ENCODE measurements around the gene P2RY12. TPM values are rescaled to one million over a fixed set of nuclear protein-coding genes. Genes with fewer than 3 reads are reported as not detected.

Gene P2RY12
- total RNA-seq, 2 experiments from 2014 or later: not detected

DNA sequence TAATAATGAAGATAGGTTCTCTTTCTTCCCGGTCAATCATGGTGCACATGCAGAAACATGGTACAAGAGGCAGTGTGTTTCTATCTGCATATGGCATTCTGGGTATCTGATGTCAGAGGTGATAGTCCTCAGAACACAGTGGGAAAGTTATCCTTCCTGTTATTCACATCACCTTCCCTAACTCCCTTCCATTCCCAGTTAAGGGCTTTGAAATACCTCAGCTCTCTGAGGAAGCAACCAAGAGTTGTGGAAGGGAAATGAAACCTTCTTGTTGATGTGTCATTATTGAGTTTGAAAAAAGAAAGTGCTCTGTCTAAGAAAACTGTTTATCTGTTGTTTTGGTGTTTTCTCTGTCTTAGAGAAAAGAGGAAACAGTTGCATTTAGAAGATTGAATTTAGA is 33.3 kb downstream of the P2RY12 start:
- Mint-ChIP-seq H3K27ac (peak overlapping the region; percentile 35), H3K4me1 (peaks cover 27% of the 10 kb centered on the region), H3K9me3 (ENCODE audit: low read depth) (no peaks in the 10 kb centered on the region), H3K27me3 (peaks cover 7% of the 10 kb centered on the region), H3K4me3 (no peak overlapping the region), H3K36me3 (no peaks in the 10 kb centered on the region)
- CTCF ChIA-PET: no interaction called here
- ATAC-seq (no peak), DNase-seq (no peak)

DNA sequence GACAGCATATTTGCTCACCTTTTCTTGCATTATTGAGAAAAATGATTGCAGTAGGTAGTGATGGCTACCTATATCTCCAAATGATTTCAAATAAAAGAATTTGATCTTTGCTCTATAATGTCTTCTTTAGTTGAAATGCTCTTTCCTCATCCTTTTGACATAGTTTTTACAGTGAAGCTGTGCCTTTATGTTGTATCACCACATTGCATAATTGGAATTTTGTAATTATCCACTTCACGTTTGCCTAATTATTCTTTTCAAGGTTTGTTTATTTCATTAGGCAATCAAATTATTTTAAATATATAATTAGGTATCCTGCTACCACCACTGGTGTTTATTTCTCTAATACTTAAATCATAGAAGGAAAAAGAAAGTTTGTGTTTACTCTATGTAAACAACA is 33.9 kb downstream of the P2RY12 start:
- Mint-ChIP-seq H3K36me3 (no peaks in the 10 kb centered on the region), H3K4me3 (no peak overlapping the region), H3K27me3 (peaks cover 7% of the 10 kb centered on the region), H3K4me1 (peaks cover 33% of the 10 kb centered on the region), H3K27ac (no peak overlapping the region), H3K9me3 (ENCODE audit: low read depth) (no peaks in the 10 kb centered on the region)
- CTCF ChIA-PET: no interaction called here
- ATAC-seq: no peak
- no peak for DNase-seq

DNA sequence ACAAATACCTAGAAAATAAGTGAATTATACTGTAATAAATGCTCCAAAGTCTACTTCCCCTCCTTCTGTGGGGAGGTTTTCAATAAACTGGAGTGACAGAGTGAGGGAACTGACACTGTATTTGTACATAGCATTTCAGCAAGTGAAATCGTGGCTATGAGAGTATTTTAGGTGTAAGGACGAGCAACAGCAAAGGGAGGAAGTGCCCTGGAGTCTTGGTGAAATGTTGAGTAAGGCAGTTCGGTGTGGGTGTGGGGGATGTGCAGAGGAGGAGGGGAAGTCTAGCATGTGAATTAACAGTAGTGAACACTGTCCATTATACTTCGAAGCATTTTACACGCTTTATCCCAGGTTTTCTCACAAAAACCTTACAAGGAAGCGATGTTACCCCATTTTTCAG is 37.1 kb downstream of the P2RY12 start:
- Mint-ChIP-seq H3K4me1 (peaks cover 32% of the 10 kb centered on the region), H3K9me3 (ENCODE audit: low read depth) (no peaks in the 10 kb centered on the region), H3K27ac (no peak overlapping the region), H3K4me3 (no peak overlapping the region), H3K27me3 (peaks cover 27% of the 10 kb centered on the region), H3K36me3 (no peaks in the 10 kb centered on the region)
- DNase-seq: no peak
- no peak for ATAC-seq
- CTCF ChIA-PET: interaction anchor here (1.2 kb wide), 1 partner anchor 489 kb away, joined by 3 read pairs; no protein-coding TSS in a partner anchor

DNA sequence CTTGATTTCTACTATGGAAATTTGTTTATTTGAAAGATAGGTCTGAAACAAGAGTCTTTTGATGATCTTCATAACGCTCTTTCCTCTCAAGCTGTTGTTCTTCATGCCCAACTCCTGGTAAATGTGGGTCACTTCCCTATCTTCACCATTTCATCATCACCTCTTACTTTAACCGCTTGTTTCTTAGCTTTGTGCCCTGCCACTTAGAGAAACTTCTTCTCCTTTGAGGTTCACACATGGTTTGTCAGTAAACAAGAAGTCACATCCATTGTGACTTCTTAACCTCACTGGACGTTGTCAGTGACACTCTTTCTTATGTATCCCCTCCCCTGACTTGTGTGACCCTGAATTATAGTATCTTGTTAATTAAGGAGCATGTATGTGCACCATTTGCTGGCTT is 38.3 kb downstream of the P2RY12 start:
- Mint-ChIP-seq H3K4me3 (no peak overlapping the region), H3K27me3 (peaks cover 27% of the 10 kb centered on the region), H3K9me3 (ENCODE audit: low read depth) (no peaks in the 10 kb centered on the region), H3K36me3 (no peaks in the 10 kb centered on the region), H3K27ac (no peak overlapping the region), H3K4me1 (peaks cover 21% of the 10 kb centered on the region)
- DNase-seq: no peak
- ATAC-seq: no peak
- CTCF ChIA-PET: interaction anchor here (1.0 to 1.8 kb wide), 4 partner anchors 14 to 490 kb away, joined by 3 to 4 read pairs (median 4); partner anchors contain the start of gene P2RY13

DNA sequence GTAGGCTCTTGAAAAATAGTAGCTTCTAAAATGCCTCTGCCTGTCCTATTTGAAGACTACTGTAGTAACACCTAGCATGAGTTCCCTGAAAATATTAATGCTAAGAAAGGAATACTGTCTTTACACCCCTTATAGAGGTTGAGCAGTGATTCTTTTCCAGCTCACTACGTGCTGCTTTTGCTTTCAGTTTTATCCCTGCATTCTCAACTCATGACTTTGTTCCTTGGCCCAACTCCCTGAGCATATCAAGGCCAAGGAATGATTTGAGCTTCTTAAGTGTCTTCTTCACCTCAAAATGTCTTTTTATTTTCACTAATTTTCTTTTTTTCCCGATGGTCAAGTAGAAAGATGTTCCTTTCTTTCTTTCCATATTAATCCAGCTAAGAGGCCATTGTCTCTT is 38.7 kb downstream of the P2RY12 start:
- H3K4me3 Mint-ChIP-seq: no peak overlapping the region
- DNase-seq (no peak), ATAC-seq (no peak)
- CTCF ChIA-PET: interaction anchor here (1.0 to 1.8 kb wide), 3 partner anchors 14 to 17 kb away, joined by 3 to 4 read pairs (median 4); partner anchors contain the start of gene P2RY13
- H3K27ac Mint-ChIP-seq: no peak overlapping the region
- H3K4me1 Mint-ChIP-seq: peaks cover 17% of the 10 kb centered on the region
- no peaks in the 10 kb centered on the region for H3K9me3 Mint-ChIP-seq (ENCODE audit: low read depth)
- H3K27me3 Mint-ChIP-seq: peaks cover 30% of the 10 kb centered on the region
- no peaks in the 10 kb centered on the region for H3K36me3 Mint-ChIP-seq

DNA sequence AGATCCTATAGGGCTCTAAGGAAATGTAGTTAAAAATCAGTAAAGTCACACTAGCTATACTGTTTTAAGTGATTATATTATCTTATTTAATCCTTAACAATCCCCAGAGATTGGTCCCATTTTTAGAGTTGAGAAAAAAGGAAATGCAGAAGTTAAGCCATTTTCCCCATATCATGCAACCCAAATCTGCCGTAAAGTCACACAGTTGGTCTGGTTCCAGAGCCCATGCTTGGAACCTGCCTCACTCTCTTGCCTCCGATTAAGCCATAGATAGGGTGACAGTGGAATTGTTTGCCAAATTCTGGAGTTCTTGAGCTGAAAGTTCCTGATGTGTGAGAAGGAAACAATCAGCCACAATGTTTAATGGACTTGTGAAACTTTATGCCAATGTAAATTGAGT is 52.9 kb downstream of the P2RY12 start:
- no peak overlapping the region for H3K27ac Mint-ChIP-seq
- no peak overlapping the region for H3K4me3 Mint-ChIP-seq
- DNase-seq: no peak
- no peaks in the 10 kb centered on the region for H3K9me3 Mint-ChIP-seq (ENCODE audit: low read depth)
- no peak for ATAC-seq
- CTCF ChIA-PET: interaction anchor here (0.7 to 1.4 kb wide), 3 partner anchors 14 to 214 kb away, joined by 3 to 4 read pairs (median 4); no protein-coding TSS in a partner anchor
- no peaks in the 10 kb centered on the region for H3K36me3 Mint-ChIP-seq
- H3K4me1 Mint-ChIP-seq: peaks cover 15% of the 10 kb centered on the region
- H3K27me3 Mint-ChIP-seq: peaks cover 8% of the 10 kb centered on the region

DNA sequence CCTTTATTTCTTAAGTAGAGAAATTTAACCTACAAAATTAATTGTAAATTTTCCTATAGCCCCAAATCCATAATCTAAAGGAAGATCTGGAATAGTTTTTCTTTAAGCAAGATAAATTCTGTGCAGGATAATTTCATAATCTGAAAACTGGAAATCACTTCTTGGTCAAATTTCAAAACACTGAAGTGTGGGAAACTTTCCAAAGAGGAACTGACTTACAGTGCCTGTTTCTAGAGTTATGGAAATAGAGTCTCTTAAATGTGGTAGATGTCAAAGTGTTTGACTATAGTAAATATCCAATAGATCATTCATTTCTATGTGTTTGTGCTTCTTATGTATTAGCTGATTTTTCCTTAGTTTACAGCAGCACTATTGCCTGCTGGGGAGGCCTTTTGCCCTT is 53.7 kb downstream of the P2RY12 start:
- peaks cover 2% of the 10 kb centered on the region for H3K27me3 Mint-ChIP-seq
- no peaks in the 10 kb centered on the region for H3K9me3 Mint-ChIP-seq (ENCODE audit: low read depth)
- DNase-seq: no peak
- H3K4me3 Mint-ChIP-seq: no peak overlapping the region
- H3K36me3 Mint-ChIP-seq: no peaks in the 10 kb centered on the region
- no peak for ATAC-seq
- no peak overlapping the region for H3K27ac Mint-ChIP-seq
- H3K4me1 Mint-ChIP-seq: peaks cover 15% of the 10 kb centered on the region
- CTCF ChIA-PET: interaction anchor here (0.8 kb wide), 1 partner anchor 26 kb away, joined by 4 read pairs; no protein-coding TSS in a partner anchor

DNA sequence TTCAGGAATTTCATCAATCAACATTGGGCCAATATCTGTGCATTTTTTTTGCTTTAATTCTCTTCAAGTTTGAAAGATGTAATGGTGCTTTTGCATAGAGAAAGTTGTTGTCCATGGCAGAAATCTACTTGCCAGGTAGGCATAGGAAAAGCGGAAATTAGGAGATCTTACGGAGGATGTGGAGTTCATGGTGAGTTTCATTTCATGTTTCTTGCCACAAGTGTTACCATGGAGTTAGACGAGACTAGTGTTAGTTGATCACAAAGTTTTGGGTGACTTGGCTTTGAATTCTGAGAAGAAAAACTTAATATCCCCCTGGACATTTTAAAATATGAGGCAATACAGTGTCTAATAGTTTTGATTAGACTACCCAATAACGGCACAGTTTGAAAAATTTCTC is 54.2 kb downstream of the P2RY12 start:
- CTCF ChIA-PET: no interaction called here
- ATAC-seq: no peak
- H3K4me1 Mint-ChIP-seq: peaks cover 15% of the 10 kb centered on the region
- no peaks in the 10 kb centered on the region for H3K9me3 Mint-ChIP-seq (ENCODE audit: low read depth)
- H3K4me3 Mint-ChIP-seq: no peak overlapping the region
- H3K36me3 Mint-ChIP-seq: no peaks in the 10 kb centered on the region
- no peak overlapping the region for H3K27ac Mint-ChIP-seq
- H3K27me3 Mint-ChIP-seq: peaks cover 2% of the 10 kb centered on the region
- no peak for DNase-seq

DNA sequence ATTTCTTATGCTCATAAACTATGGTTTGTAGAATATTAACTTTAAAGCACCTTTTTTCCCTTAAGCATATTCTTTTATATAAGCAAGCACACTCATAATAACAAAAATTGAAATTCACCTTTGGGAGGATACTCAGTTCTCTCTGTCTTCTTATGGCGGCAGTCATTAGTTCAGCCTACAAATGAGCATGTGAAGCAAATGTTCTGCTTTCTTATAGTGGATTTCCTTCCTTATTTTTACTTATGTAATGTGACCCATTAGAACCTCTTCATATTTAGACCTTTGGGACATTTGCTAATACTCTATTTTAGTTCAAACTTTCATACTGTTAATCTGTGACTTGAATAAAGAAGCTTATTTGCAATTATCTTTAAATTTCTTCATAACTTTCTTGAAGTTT is 55.2 kb downstream of the P2RY12 start, which contains the start of gene P2RY13:
Gene P2RY13, minus strand, starts transcription at position 187 of the 400 bp plus-strand sequence. Its CDS starts 21 bp downstream, at position 166.
- Mint-ChIP-seq H3K27ac (peak within 1 kb of the TSS; percentile 60), H3K4me3 (peak within 1 kb of the TSS; percentile 40), H3K9me3 (ENCODE audit: low read depth) (no peaks in the 10 kb centered on the region), H3K4me1 (peaks cover 15% of the 10 kb centered on the region), H3K27me3 (peaks cover 2% of the 10 kb centered on the region), H3K36me3 (no peaks in the 10 kb centered on the region)
- DNase-seq: no peak
- no peak for ATAC-seq
- CTCF ChIA-PET: interaction anchor here (0.9 to 1.3 kb wide), 2 partner anchors 16 to 45 kb away, joined by 3 to 4 read pairs; no protein-coding TSS in a partner anchor

DNA sequence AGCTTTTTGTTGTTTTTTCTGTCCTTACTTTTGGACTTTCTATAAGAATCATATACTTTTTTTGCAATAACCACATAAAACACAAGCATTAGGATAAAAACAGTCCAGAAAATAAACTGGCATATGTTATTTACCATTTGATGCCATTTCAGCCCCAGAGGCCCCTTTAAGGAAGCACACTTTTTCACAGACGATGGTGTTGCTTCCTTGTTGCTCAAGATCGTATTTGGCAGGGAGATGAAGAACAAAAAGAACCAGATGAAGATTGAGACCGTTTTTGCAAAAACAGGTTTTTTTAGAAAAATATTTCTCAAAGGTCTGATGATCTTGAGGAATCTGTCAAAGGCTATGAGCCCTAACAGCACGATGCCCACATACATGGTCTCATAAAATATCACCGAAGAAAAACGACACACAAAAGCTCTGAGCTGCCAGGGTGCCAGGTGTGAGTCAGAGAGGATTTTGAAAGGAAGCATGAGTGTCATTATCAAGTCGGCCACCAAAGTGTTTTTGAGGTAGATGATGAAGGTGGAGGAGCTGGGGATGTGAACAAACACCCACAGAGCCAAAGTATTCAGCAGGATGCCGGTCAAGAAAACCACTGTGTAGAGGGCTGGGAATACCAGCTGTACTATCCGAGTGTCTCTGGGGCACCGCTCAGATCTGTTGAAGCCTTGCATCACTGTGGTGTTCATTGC is 56.1 kb downstream of the P2RY12 start:
- Mint-ChIP-seq H3K9me3 (ENCODE audit: low read depth) (no peaks in the 10 kb centered on the region), H3K4me3 (peak overlapping the region; percentile 40), H3K27me3 (peaks cover 2% of the 10 kb centered on the region), H3K27ac (peak overlapping the region; percentile 60), H3K36me3 (no peaks in the 10 kb centered on the region), H3K4me1 (peaks cover 15% of the 10 kb centered on the region)
- ATAC-seq: peak; percentile 81
- DNase-seq: peak; percentile 56
- CTCF ChIA-PET: interaction anchor here (0.7 to 3.4 kb wide), 20 partner anchors 10 to 172 kb away, joined by 3 to 15 read pairs (median 5); partner anchors contain the start of gene GPR87

DNA sequence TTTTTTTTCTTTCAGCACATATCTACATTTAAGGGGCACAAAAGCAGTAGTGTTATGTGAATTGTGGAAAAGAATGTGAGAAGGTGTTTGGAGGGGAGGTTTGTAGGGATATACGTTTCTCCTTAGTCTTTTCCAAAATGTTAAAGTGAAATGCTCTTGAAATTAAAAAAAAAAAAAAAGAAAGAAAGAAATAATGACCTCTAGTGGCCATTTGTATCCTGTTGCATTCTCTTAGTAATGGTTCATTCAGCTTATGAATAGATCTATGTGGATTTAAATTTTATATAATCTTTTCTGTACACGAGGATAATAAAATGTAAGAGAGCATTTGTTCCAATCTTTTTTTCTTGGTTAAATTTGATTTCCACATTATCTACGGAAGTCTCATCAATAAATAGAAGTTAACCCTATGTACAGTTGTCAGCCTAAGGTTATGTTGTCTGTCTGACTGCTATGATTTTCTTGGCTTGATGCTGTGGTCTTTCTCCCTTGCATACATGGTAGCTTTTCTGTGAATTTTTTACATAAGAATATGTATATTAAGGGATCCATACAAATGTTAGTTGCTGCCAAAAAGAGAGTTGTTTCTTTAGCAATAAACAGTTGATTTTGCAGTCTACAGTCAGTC is 56.9 kb downstream of the P2RY12 start:
- no peaks in the 10 kb centered on the region for H3K9me3 Mint-ChIP-seq (ENCODE audit: low read depth)
- peaks cover 2% of the 10 kb centered on the region for H3K27me3 Mint-ChIP-seq
- H3K4me1 Mint-ChIP-seq: peaks cover 12% of the 10 kb centered on the region
- no peaks in the 10 kb centered on the region for H3K36me3 Mint-ChIP-seq
- ATAC-seq (no peak), DNase-seq (no peak)
- H3K4me3 Mint-ChIP-seq: no peak overlapping the region
- no peak overlapping the region for H3K27ac Mint-ChIP-seq
- CTCF ChIA-PET: interaction anchor here (0.7 to 3.4 kb wide), 19 partner anchors 9 to 300 kb away, joined by 3 to 15 read pairs (median 5); partner anchors contain the start of gene GPR87

DNA sequence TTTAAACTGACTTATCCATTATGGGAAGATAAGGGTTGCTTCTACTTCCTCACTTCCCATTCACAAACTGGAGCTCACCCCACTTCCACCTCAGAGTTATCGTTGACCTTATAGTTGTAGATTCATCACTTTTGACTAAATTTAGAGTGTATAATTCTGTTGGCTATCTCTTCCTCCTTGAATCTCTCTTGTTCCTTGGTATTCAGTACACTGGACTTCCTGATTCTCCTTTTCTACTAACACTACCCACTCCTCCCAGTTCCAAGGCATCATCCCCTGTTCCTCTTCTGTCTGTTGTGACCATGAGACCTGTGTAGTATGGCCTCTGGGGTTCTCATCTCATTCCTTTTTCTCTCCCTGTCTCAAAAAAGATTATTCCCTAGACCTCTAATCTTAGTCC is 62.0 kb downstream of the P2RY12 start:
- Mint-ChIP-seq H3K27ac (no peak overlapping the region), H3K9me3 (ENCODE audit: low read depth) (no peaks in the 10 kb centered on the region), H3K27me3 (no peaks in the 10 kb centered on the region), H3K4me1 (peaks cover 25% of the 10 kb centered on the region), H3K36me3 (peaks cover 3% of the 10 kb centered on the region), H3K4me3 (no peak overlapping the region)
- DNase-seq: no peak
- CTCF ChIA-PET: no interaction called here
- ATAC-seq: no peak

DNA sequence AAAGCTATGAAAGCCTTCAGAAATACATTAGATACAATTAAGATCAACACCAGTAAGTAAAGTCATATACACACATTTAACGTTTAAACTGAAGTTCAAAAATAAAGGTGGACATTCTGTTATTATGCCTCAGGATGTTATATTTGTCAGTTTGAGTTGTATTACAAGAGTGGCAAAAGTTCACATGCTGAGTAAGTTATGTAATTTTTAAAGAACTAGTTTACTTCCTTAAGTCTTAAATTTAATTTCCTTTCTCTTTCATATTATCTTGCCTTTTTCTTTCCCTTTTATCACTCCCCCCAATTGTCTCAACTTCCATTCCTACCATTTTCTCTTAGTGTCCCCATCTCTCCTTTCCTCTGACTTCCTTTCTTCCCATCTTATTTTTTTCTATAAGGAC is 63.0 kb downstream of the P2RY12 start:
- peaks cover 3% of the 10 kb centered on the region for H3K36me3 Mint-ChIP-seq
- H3K4me3 Mint-ChIP-seq: no peak overlapping the region
- CTCF ChIA-PET: interaction anchor here (0.8 to 1.9 kb wide), 3 partner anchors 17 to 94 kb away, joined by 3 to 7 read pairs (median 3); no protein-coding TSS in a partner anchor
- ATAC-seq (no peak), DNase-seq (no peak)
- H3K9me3 Mint-ChIP-seq (ENCODE audit: low read depth): no peaks in the 10 kb centered on the region
- H3K27me3 Mint-ChIP-seq: no peaks in the 10 kb centered on the region
- no peak overlapping the region for H3K27ac Mint-ChIP-seq
- peaks cover 28% of the 10 kb centered on the region for H3K4me1 Mint-ChIP-seq
